ENCODE data around the gene LRRC74A. TPM values are rescaled to one million over a fixed set of nuclear protein-coding genes. Genes with fewer than 3 reads are reported as not detected.

Gene LRRC74A
- polyA plus RNA-seq, 1 experiment, result not detected

DNA sequence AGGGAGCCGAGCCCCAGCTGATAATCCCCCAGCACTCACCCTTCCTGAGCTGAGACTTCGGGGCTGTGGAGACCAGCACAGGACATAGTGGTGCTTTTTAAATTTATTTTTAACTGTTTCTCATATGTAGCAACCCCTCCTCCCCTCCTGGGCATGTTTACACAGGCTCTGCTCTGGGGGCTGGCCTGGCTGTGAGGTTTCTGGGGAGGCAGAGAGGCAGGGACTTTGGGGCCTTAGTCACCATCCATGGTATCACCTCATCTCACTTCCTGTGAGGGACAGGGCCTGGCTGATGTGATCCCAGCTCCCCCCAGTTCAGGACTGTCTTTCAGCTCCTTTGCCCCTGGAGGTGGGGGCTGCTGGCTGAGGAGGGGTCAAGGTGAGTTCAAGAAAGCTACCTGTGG is 44.6 kb upstream of the LRRC74A start:
- CTCF ChIA-PET, result no interaction called here
- POLR2A ChIA-PET, result no interaction called here
- DNase-seq (ENCODE audit: low read depth, low spot score), result no peak
- H3K27me3 ChIP-seq (ENCODE audit: control insufficient read depth, insufficient read depth, low read length), result no peaks in the 10 kb centered on the region
- TF ChIP-seq, protein P1, sequence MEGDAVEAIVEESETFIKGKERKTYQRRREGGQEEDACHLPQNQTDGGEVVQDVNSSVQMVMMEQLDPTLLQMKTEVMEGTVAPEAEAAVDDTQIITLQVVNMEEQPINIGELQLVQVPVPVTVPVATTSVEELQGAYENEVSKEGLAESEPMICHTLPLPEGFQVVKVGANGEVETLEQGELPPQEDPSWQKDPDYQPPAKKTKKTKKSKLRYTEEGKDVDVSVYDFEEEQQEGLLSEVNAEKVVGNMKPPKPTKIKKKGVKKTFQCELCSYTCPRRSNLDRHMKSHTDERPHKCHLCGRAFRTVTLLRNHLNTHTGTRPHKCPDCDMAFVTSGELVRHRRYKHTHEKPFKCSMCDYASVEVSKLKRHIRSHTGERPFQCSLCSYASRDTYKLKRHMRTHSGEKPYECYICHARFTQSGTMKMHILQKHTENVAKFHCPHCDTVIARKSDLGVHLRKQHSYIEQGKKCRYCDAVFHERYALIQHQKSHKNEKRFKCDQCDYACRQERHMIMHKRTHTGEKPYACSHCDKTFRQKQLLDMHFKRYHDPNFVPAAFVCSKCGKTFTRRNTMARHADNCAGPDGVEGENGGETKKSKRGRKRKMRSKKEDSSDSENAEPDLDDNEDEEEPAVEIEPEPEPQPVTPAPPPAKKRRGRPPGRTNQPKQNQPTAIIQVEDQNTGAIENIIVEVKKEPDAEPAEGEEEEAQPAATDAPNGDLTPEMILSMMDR (IDR thresholded peaks at IDR 0.05; ENCODE audit: low read depth, low read length), result no peak
- no peak overlapping the region for H3K4me3 ChIP-seq (ENCODE audit: low read depth, low read length)
- H3K9me3 ChIP-seq (ENCODE audit: control insufficient read depth, insufficient read depth, low read length), result no peaks in the 10 kb centered on the region
- no peak overlapping the region for H3K27ac ChIP-seq (ENCODE audit: low read depth, low read length)

DNA sequence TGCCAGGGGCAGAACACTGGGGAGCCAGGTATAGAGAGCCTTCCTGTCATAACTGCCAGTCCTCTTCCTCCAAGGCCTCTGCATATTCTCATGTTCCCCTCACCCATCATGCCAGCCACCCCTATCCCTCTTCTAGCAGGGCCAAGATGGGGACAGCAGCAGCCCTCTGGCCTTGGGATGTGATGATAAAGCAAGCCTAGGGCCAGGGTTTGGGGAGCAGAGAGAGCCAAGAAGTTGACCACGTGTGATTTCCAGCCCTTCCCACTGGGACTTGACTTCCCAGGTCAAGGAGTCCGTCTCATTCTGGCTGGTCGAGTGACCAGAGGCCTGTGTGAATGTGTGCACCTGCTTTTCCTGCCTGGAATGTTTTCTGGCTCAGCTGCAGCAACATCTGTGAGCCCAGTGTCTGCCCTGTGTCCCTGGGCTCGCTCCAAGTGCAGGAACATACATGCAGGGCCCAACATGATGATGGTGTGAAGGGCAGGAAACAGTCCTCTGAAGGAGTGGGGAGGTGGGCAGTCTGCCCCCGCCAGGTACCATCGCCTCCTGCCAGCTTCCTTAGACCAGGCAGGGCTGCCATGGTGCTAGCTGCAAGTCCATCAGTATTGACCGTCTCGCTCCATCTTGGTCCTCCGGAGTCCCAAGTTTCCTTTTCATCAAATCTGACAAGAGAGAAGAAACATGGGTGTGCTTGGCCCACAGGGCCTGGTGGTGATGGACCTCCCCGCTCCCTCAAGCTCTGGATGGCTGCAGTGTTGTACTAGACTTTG is 43.9 kb upstream of the LRRC74A start:
- CTCF ChIA-PET, result interaction anchor here (1.7 to 3.5 kb wide), 2 partner anchors 29 to 71 kb away, joined by 3 to 29 read pairs; partner anchors contain the start of gene ANGEL1
- Histone ChIP-seq H3K27me3 (ENCODE audit: control insufficient read depth, insufficient read depth, low read length) (no peaks in the 10 kb centered on the region), H3K4me3 (ENCODE audit: low read depth, low read length) (no peak overlapping the region), H3K9me3 (ENCODE audit: control insufficient read depth, insufficient read depth, low read length) (no peaks in the 10 kb centered on the region), H3K27ac (ENCODE audit: low read depth, low read length) (no peak overlapping the region)
- POLR2A ChIA-PET, result no interaction called here
- TF ChIP-seq, protein P1 (IDR thresholded peaks at IDR 0.05; ENCODE audit: low read depth, low read length), result no peak
- DNase-seq (ENCODE audit: low read depth, low spot score), result no peak

DNA sequence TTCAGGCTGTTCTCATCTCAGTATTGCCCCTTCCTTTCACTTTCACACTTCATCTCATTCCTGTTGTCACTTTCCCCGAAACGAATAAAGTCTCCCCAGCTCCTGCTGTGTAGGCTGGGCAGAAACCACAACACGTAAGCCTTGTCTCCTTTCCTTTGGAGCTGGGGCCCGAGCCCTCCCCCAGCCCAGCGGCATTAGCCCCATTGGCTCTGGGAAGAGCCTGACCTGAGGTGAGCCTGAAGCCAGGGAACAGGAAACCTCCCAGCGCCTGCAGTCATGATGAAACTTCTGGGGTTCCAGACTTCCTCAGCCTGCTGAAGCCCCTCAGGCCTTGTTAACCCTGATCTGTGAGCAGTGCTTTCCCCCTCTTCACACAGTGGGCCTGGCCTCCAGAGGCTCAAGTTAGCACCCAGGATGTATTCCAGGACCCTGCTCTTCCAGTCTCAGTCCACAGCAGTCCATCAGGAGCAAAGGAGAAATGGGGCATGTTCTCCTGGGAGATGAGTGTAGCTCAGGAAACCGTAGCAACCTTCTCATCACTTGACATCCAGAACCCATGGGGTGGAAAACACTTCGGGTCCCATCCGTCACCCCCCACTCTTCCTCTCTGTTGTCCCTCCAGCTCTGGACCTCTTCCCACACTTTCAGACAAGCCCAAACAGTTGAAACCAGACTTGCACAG is 43.2 kb upstream of the LRRC74A start:
- DNase-seq (ENCODE audit: low read depth, low spot score), result no peak
- CTCF ChIA-PET, result interaction anchor here (1.7 to 3.5 kb wide), 3 partner anchors 11 to 72 kb away, joined by 3 to 29 read pairs (median 27); partner anchors contain the start of gene ANGEL1

DNA sequence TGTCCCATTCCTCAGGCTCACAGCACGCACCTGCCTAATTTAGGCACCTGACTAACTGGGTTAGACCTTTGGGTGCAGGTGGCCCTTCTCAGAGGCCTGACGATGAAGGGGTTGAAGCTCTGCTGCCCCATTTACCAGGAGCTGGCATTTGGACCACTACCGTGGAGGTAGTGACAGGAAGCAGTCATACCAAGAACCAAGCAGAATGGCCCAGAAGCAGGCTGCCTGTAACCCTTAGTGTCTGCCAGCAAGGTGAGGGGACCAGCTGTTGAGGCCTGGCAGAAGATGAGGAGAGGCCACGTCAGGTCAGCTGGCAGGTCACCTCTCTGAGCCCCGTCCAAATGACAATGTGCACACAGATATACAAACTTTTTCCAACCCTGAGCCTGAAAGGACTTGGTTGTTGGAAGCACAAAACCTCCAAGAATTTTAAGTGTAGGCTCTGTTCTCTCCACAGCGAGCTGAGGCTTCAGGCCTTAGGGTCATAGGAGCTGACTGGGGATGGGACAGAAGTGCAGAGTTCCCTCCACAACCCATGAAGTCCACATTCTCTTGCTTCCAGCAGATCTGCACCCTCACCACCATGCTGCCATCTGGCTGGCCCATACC is 41.8 kb upstream of the LRRC74A start:
- H3K27ac ChIP-seq (ENCODE audit: low read depth, low read length), result no peak overlapping the region
- ChIA-PET CTCF (interaction anchor here (0.9 to 3.5 kb wide), 19 partner anchors 8 to 276 kb away, joined by 3 to 86 read pairs (median 5); partner anchors contain the start of gene ANGEL1), POLR2A (interaction anchor here (1.1 kb wide), 1 partner anchor 29 kb away, joined by 5 read pairs; the partner anchor contains the start of gene ANGEL1)
- TF ChIP-seq, protein P1 (IDR thresholded peaks at IDR 0.05; ENCODE audit: low read depth, low read length), result no peak
- H3K9me3 ChIP-seq (ENCODE audit: control insufficient read depth, insufficient read depth, low read length), result no peaks in the 10 kb centered on the region
- no peak overlapping the region for H3K4me3 ChIP-seq (ENCODE audit: low read depth, low read length)
- DNase-seq (ENCODE audit: low read depth, low spot score), result no peak
- H3K27me3 ChIP-seq (ENCODE audit: control insufficient read depth, insufficient read depth, low read length), result no peaks in the 10 kb centered on the region

More for the DNA sequence above, 43.2 kb upstream of the LRRC74A start:
- Histone ChIP-seq H3K27me3 (ENCODE audit: control insufficient read depth, insufficient read depth, low read length) (no peaks in the 10 kb centered on the region), H3K27ac (ENCODE audit: low read depth, low read length) (no peak overlapping the region), H3K9me3 (ENCODE audit: control insufficient read depth, insufficient read depth, low read length) (no peaks in the 10 kb centered on the region), H3K4me3 (ENCODE audit: low read depth, low read length) (no peak overlapping the region)
- TF ChIP-seq, protein P1 (IDR thresholded peaks at IDR 0.05; ENCODE audit: low read depth, low read length), result no peak
- POLR2A ChIA-PET, result interaction anchor here (1.1 kb wide), 1 partner anchor 73 kb away, joined by 3 read pairs; no protein-coding TSS in a partner anchor

Measured in AG04450 (cell line).